ENCODE measurements around the gene PSORS1C2.

The PSORS1C2 gene

DNA sequence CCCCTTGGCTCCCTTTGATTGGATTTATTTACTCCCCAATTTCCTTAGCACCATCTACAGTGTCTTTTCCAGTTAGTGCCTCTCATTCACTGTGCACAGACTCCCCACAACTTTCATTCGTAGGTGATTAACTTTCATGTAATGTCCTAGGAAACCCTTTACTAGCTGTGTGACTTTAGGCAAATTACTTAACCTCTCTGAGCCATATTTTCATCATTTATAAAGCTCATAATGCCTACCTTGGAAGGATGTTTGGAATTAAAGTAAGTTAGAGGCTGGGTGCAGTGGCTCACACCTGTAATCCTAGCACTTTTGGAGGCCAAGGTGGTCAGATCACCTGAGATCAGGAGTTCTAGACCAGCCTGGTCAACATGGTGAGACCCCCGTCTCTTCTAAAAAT is 46.6 kb downstream of the PSORS1C2 start:
- no peak overlapping the region for H3K9ac ChIP-seq (ENCODE audit: low read length)
- no peak overlapping the region for H2AFZ ChIP-seq (ENCODE audit: low read depth, low read length, severe bottlenecking)
- H3K9me2 ChIP-seq (replicated peaks; ENCODE audit: insufficient read depth, low read length), result no peaks in the 10 kb centered on the region
- H3K4me2 ChIP-seq (ENCODE audit: low read depth, low read length, poor library complexity, severe bottlenecking), result no peak overlapping the region
- H3K36me3 ChIP-seq (ENCODE audit: low read length), result no peaks in the 10 kb centered on the region
- TF ChIP-seq EZH2phosphoT487 (conservative IDR thresholded peaks at IDR 0.05; ENCODE audit: low read length), result no peak
- TF ChIP-seq, protein P1, sequence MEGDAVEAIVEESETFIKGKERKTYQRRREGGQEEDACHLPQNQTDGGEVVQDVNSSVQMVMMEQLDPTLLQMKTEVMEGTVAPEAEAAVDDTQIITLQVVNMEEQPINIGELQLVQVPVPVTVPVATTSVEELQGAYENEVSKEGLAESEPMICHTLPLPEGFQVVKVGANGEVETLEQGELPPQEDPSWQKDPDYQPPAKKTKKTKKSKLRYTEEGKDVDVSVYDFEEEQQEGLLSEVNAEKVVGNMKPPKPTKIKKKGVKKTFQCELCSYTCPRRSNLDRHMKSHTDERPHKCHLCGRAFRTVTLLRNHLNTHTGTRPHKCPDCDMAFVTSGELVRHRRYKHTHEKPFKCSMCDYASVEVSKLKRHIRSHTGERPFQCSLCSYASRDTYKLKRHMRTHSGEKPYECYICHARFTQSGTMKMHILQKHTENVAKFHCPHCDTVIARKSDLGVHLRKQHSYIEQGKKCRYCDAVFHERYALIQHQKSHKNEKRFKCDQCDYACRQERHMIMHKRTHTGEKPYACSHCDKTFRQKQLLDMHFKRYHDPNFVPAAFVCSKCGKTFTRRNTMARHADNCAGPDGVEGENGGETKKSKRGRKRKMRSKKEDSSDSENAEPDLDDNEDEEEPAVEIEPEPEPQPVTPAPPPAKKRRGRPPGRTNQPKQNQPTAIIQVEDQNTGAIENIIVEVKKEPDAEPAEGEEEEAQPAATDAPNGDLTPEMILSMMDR (IDR thresholded peaks at IDR 0.05; ENCODE audit: insufficient read depth, low read length, poor library complexity, severe bottlenecking), result no peak
- 0 out of 2 replicates have a peak, but pooled peaks cover 3% of the 10 kb centered on the region for H4K20me1 ChIP-seq (ENCODE audit: low read depth, low read length)
- H3K27ac ChIP-seq (ENCODE audit: low read depth, low read length), result no peak overlapping the region
- no peaks in the 10 kb centered on the region for H3F3A ChIP-seq (ENCODE audit: insufficient read depth)
- no peaks in the 10 kb centered on the region for H3K9me3 ChIP-seq (ENCODE audit: insufficient read depth, low read length)
- H3K27me3 ChIP-seq (ENCODE audit: low read length), result no peaks in the 10 kb centered on the region
- H3K79me2 ChIP-seq (ENCODE audit: insufficient read depth, low read length), result no peaks in the 10 kb centered on the region
- H3K4me3 ChIP-seq (ENCODE audit: insufficient read depth, low read length, poor library complexity, severe bottlenecking), result no peak overlapping the region

DNA sequence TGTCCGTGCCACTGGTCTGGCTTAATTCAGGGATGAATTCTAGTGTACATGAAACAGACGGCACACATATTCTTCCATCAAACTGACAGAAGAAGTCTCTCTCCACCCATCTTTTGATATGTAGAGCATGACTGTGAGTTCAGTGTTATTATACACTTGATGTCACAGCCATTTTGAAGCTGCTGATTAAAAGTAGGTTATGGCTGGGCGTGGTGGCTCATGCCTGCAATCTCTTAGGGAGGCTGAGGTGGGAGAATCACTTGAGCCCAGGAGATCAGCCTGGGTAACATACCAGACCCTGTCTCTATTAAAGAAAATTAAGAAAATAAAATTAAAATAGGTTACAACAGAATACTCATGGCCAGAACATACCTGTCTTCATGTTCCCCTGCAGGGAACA is 47.2 kb downstream of the PSORS1C2 start:
- no peaks in the 10 kb centered on the region for H3K27me3 ChIP-seq (ENCODE audit: low read length)
- H2AFZ ChIP-seq (ENCODE audit: low read depth, low read length, severe bottlenecking), result no peak overlapping the region
- H3K36me3 ChIP-seq (ENCODE audit: low read length), result no peaks in the 10 kb centered on the region
- H3F3A ChIP-seq (ENCODE audit: insufficient read depth), result no peaks in the 10 kb centered on the region
- H3K27ac ChIP-seq (ENCODE audit: low read depth, low read length), result no peak overlapping the region
- H4K20me1 ChIP-seq (ENCODE audit: low read depth, low read length), result 0 out of 2 replicates have a peak, but pooled peaks cover 3% of the 10 kb centered on the region
- H3K9me2 ChIP-seq (replicated peaks; ENCODE audit: insufficient read depth, low read length), result no peaks in the 10 kb centered on the region
- no peak overlapping the region for H3K4me3 ChIP-seq (ENCODE audit: insufficient read depth, low read length, poor library complexity, severe bottlenecking)
- TF ChIP-seq, protein P1 (IDR thresholded peaks at IDR 0.05; ENCODE audit: insufficient read depth, low read length, poor library complexity, severe bottlenecking), result no peak
- no peak for TF ChIP-seq EZH2phosphoT487 (conservative IDR thresholded peaks at IDR 0.05; ENCODE audit: low read length)
- no peak overlapping the region for H3K4me2 ChIP-seq (ENCODE audit: low read depth, low read length, poor library complexity, severe bottlenecking)
- no peaks in the 10 kb centered on the region for H3K9me3 ChIP-seq (ENCODE audit: insufficient read depth, low read length)
- H3K9ac ChIP-seq (ENCODE audit: low read length), result no peak overlapping the region
- no peaks in the 10 kb centered on the region for H3K79me2 ChIP-seq (ENCODE audit: insufficient read depth, low read length)

DNA sequence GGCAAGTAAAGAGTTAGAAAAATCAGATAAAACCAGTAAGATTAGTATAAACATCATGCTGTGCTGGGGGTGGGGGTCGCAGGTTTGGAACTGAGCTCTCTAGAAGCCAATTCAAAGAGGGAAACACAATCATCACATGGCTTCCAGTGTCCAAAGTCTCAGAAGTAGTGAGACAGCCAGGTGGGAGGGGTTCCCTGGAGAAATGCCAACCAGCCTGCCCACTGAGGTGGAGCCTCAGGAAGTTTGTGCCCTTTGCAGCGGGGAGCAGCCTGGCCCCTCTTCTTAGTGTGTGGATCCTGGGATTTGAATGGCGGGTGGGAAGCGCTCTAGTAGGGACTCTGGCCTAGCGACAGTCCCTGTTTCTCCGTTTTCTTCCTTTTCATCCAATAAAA is 47.9 kb downstream of the PSORS1C2 start:
- 0 out of 2 replicates have a peak, but pooled peaks cover 3% of the 10 kb centered on the region for H4K20me1 ChIP-seq (ENCODE audit: low read depth, low read length)
- no peaks in the 10 kb centered on the region for H3K79me2 ChIP-seq (ENCODE audit: insufficient read depth, low read length)
- H2AFZ ChIP-seq (ENCODE audit: low read depth, low read length, severe bottlenecking), result no peak overlapping the region
- no peak for TF ChIP-seq EZH2phosphoT487 (conservative IDR thresholded peaks at IDR 0.05; ENCODE audit: low read length)
- TF ChIP-seq, protein P1 (IDR thresholded peaks at IDR 0.05; ENCODE audit: insufficient read depth, low read length, poor library complexity, severe bottlenecking), result no peak
- no peaks in the 10 kb centered on the region for H3F3A ChIP-seq (ENCODE audit: insufficient read depth)
- H3K9me2 ChIP-seq (replicated peaks; ENCODE audit: insufficient read depth, low read length), result no peaks in the 10 kb centered on the region
- no peaks in the 10 kb centered on the region for H3K27me3 ChIP-seq (ENCODE audit: low read length)
- H3K9ac ChIP-seq (ENCODE audit: low read length), result no peak overlapping the region
- H3K27ac ChIP-seq (ENCODE audit: low read depth, low read length), result no peak overlapping the region
- H3K4me2 ChIP-seq (ENCODE audit: low read depth, low read length, poor library complexity, severe bottlenecking), result no peak overlapping the region
- no peaks in the 10 kb centered on the region for H3K9me3 ChIP-seq (ENCODE audit: insufficient read depth, low read length)
- H3K36me3 ChIP-seq (ENCODE audit: low read length), result no peaks in the 10 kb centered on the region
- no peak overlapping the region for H3K4me3 ChIP-seq (ENCODE audit: insufficient read depth, low read length, poor library complexity, severe bottlenecking)

Data from SU-DHL-6 (cell line).